ENCODE results near the gene SCAF8.
"Not testable (repeated sequence)": the region's sequence is repeated elsewhere in the genome, so short reads cannot be mapped to it uniquely, and the experiment has no call there.

SCAF8 gene

GRCh38 chr6:154779157-154779556 is 45.9 kb downstream of the SCAF8 start:
- not testable (repeated sequence) for H3K4me2 ChIP-seq (ENCODE audit: low read length); H3K79me1 ChIP-seq (ENCODE audit: low read length); H3K56ac ChIP-seq (ENCODE audit: low read length); H3K18ac ChIP-seq (ENCODE audit: low read length); H2BK15ac ChIP-seq (replicated peaks; ENCODE audit: low read depth); DNase-seq; H2BK5ac ChIP-seq (ENCODE audit: low read length); H3K9ac ChIP-seq (ENCODE audit: low read length); H3K27me3 ChIP-seq (ENCODE audit: insufficient read depth, low read length, poor library complexity); H2AK5ac ChIP-seq (ENCODE audit: low read length); H3K4ac ChIP-seq (ENCODE audit: low read depth, low read length); H2BK120ac ChIP-seq (ENCODE audit: low read depth, low read length); H3K36me3 ChIP-seq (ENCODE audit: control insufficient read depth, insufficient read depth, low read length); H4K8ac ChIP-seq (ENCODE audit: low read depth, low read length); H3K4me1 ChIP-seq (ENCODE audit: control insufficient read depth, low read depth, low read length); H3K4me3 ChIP-seq (ENCODE audit: low read length); H3K27ac ChIP-seq (ENCODE audit: low read depth, low read length); H3K79me2 ChIP-seq (ENCODE audit: control insufficient read depth, insufficient read depth, low read length); H3K23ac ChIP-seq (ENCODE audit: low read length); H4K5ac ChIP-seq (ENCODE audit: low read length)
- WGBS (ENCODE audit: extremely low coverage, insufficient coverage, low lambda C conversion rate): no CpG with 5 or more reads among the region's 5 CpGs

GRCh38 chr6:154782193-154782592 is 49.0 kb downstream of the SCAF8 start:
- Histone ChIP-seq H3K79me1 (ENCODE audit: low read length) (peaks cover 5% of the 10 kb centered on the region), H3K4me2 (ENCODE audit: low read length) (no peak overlapping the region), H3K4me3 (ENCODE audit: low read length) (no peak overlapping the region), H3K56ac (ENCODE audit: low read length) (no peak overlapping the region), H3K79me2 (ENCODE audit: control insufficient read depth, insufficient read depth, low read length) (peaks cover 9% of the 10 kb centered on the region), H3K23ac (ENCODE audit: low read length) (no peak overlapping the region), H3K4me1 (ENCODE audit: control insufficient read depth, low read depth, low read length) (no peaks in the 10 kb centered on the region), H3K18ac (ENCODE audit: low read length) (no peak overlapping the region), H3K27me3 (ENCODE audit: insufficient read depth, low read length, poor library complexity) (no peaks in the 10 kb centered on the region), H2BK15ac (replicated peaks; ENCODE audit: low read depth) (no peak overlapping the region), H3K4ac (ENCODE audit: low read depth, low read length) (no peak overlapping the region), H3K9ac (ENCODE audit: low read length) (no peak overlapping the region), H4K8ac (ENCODE audit: low read depth, low read length) (no peak overlapping the region), H2AK5ac (ENCODE audit: low read length) (no peak overlapping the region), H3K27ac (ENCODE audit: low read depth, low read length) (no peak overlapping the region), H3K36me3 (ENCODE audit: control insufficient read depth, insufficient read depth, low read length) (no peaks in the 10 kb centered on the region), H2BK5ac (ENCODE audit: low read length) (no peak overlapping the region), H2BK120ac (ENCODE audit: low read depth, low read length) (no peak overlapping the region), H4K5ac (ENCODE audit: low read length) (no peak overlapping the region)
- WGBS (ENCODE audit: extremely low coverage, insufficient coverage, low lambda C conversion rate): no CpG with 5 or more reads among the region's 4 CpGs
- DNase-seq: no peak

GRCh38 chr6:154783229-154783628 is 50.0 kb downstream of the SCAF8 start:
- no peak overlapping the region for H3K4me3 ChIP-seq (ENCODE audit: low read length)
- H3K56ac ChIP-seq (ENCODE audit: low read length): no peak overlapping the region
- no peak overlapping the region for H2BK15ac ChIP-seq (replicated peaks; ENCODE audit: low read depth)
- H3K79me1 ChIP-seq (ENCODE audit: low read length): peaks cover 5% of the 10 kb centered on the region
- no peak overlapping the region for H2AK5ac ChIP-seq (ENCODE audit: low read length)
- H4K8ac ChIP-seq (ENCODE audit: low read depth, low read length): no peak overlapping the region
- H3K4me2 ChIP-seq (ENCODE audit: low read length): no peak overlapping the region
- DNase-seq: no peak
- H3K79me2 ChIP-seq (ENCODE audit: control insufficient read depth, insufficient read depth, low read length): peaks cover 9% of the 10 kb centered on the region
- no peaks in the 10 kb centered on the region for H3K4me1 ChIP-seq (ENCODE audit: control insufficient read depth, low read depth, low read length)
- H3K4ac ChIP-seq (ENCODE audit: low read depth, low read length): no peak overlapping the region
- no peak overlapping the region for H3K9ac ChIP-seq (ENCODE audit: low read length)
- H3K23ac ChIP-seq (ENCODE audit: low read length): no peak overlapping the region
- no peak overlapping the region for H4K5ac ChIP-seq (ENCODE audit: low read length)
- H3K27me3 ChIP-seq (ENCODE audit: insufficient read depth, low read length, poor library complexity): no peaks in the 10 kb centered on the region
- no CpG with 5 or more reads among the region's 2 CpGs for WGBS (ENCODE audit: extremely low coverage, insufficient coverage, low lambda C conversion rate)
- no peak overlapping the region for H3K27ac ChIP-seq (ENCODE audit: low read depth, low read length)
- no peak overlapping the region for H2BK5ac ChIP-seq (ENCODE audit: low read length)
- no peak overlapping the region for H3K18ac ChIP-seq (ENCODE audit: low read length)
- H3K36me3 ChIP-seq (ENCODE audit: control insufficient read depth, insufficient read depth, low read length): no peaks in the 10 kb centered on the region
- H2BK120ac ChIP-seq (ENCODE audit: low read depth, low read length): no peak overlapping the region

- Histone ChIP-seq H3K27ac (ENCODE audit: low read depth, low read length) (no peak overlapping the region), H3K23ac (ENCODE audit: low read length) (no peak overlapping the region), H3K4me2 (ENCODE audit: low read length) (no peak overlapping the region), H4K5ac (ENCODE audit: low read length) (no peak overlapping the region), H2BK15ac (replicated peaks; ENCODE audit: low read depth) (no peak overlapping the region), H3K4me1 (ENCODE audit: control insufficient read depth, low read depth, low read length) (no peaks in the 10 kb centered on the region), H2AK5ac (ENCODE audit: low read length) (no peak overlapping the region), H3K18ac (ENCODE audit: low read length) (no peak overlapping the region), H3K56ac (ENCODE audit: low read length) (no peak overlapping the region), H3K9ac (ENCODE audit: low read length) (no peak overlapping the region), H2BK120ac (ENCODE audit: low read depth, low read length) (no peak overlapping the region), H4K8ac (ENCODE audit: low read depth, low read length) (no peak overlapping the region), H2BK5ac (ENCODE audit: low read length) (no peak overlapping the region), H3K36me3 (ENCODE audit: control insufficient read depth, insufficient read depth, low read length) (no peaks in the 10 kb centered on the region), H3K4ac (ENCODE audit: low read depth, low read length) (no peak overlapping the region), H3K4me3 (ENCODE audit: low read length) (no peak overlapping the region), H3K79me1 (ENCODE audit: low read length) (peaks cover 3% of the 10 kb centered on the region), H3K79me2 (ENCODE audit: control insufficient read depth, insufficient read depth, low read length) (peaks cover 9% of the 10 kb centered on the region), H3K27me3 (ENCODE audit: insufficient read depth, low read length, poor library complexity) (no peaks in the 10 kb centered on the region)
- DNase-seq: no peak
- WGBS (ENCODE audit: extremely low coverage, insufficient coverage, low lambda C conversion rate): no CpG with 5 or more reads among the region's 2 CpGs
These were observed 51.9 kb downstream of the SCAF8 start for GRCh38 chr6:154785075-154785474.

GRCh38 chr6:154786144-154786868 is 53.1 kb downstream of the SCAF8 start:
- H3K9ac ChIP-seq (ENCODE audit: low read length): no peak overlapping the region
- H3K27ac ChIP-seq (ENCODE audit: low read depth, low read length): no peak overlapping the region
- no peak overlapping the region for H4K8ac ChIP-seq (ENCODE audit: low read depth, low read length)
- no peak overlapping the region for H3K23ac ChIP-seq (ENCODE audit: low read length)
- H3K4me3 ChIP-seq (ENCODE audit: low read length): no peak overlapping the region
- no peak overlapping the region for H3K4me2 ChIP-seq (ENCODE audit: low read length)
- H3K18ac ChIP-seq (ENCODE audit: low read length): no peak overlapping the region
- no CpG with 5 or more reads among the region's 9 CpGs for WGBS (ENCODE audit: extremely low coverage, insufficient coverage, low lambda C conversion rate)
- no peak overlapping the region for H4K5ac ChIP-seq (ENCODE audit: low read length)
- no peaks in the 10 kb centered on the region for H3K4me1 ChIP-seq (ENCODE audit: control insufficient read depth, low read depth, low read length)
- no peak overlapping the region for H2BK15ac ChIP-seq (replicated peaks; ENCODE audit: low read depth)
- H2BK120ac ChIP-seq (ENCODE audit: low read depth, low read length): no peak overlapping the region
- peaks cover 3% of the 10 kb centered on the region for H3K79me1 ChIP-seq (ENCODE audit: low read length)
- H3K36me3 ChIP-seq (ENCODE audit: control insufficient read depth, insufficient read depth, low read length): no peaks in the 10 kb centered on the region
- no peak overlapping the region for H2BK5ac ChIP-seq (ENCODE audit: low read length)
- H3K4ac ChIP-seq (ENCODE audit: low read depth, low read length): no peak overlapping the region
- H3K56ac ChIP-seq (ENCODE audit: low read length): no peak overlapping the region
- H3K79me2 ChIP-seq (ENCODE audit: control insufficient read depth, insufficient read depth, low read length): peaks cover 9% of the 10 kb centered on the region
- DNase-seq: peak; percentile 65
- no peaks in the 10 kb centered on the region for H3K27me3 ChIP-seq (ENCODE audit: insufficient read depth, low read length, poor library complexity)
- H2AK5ac ChIP-seq (ENCODE audit: low read length): no peak overlapping the region
